GM18867 (cell line): ENCODE results near the gene IFT52.

Experiments used
- ATAC-seq: cut with Tn5 transposase; IDR thresholded peaks from one replicate; pipeline ENCODE4 v1.9.1; 2021; ENCODE audit warnings: mild to moderate bottlenecking, moderate library complexity; ENCODE audit not compliant: unreplicated experiment

IFT52 gene

GRCh38 chr20:43689165-43689564, 98.4 kb downstream of the IFT52 start:
- ATAC-seq: no peak

- no peak for ATAC-seq
These were observed 100.3 kb downstream of the IFT52 start for GRCh38 chr20:43690943-43691598.

GRCh38 chr20:43691928-43692524, 101.3 kb downstream of the IFT52 start:
- ATAC-seq: peak; percentile 61

- no peak for ATAC-seq
These were observed 104.0 kb downstream of the IFT52 start for GRCh38 chr20:43694763-43695162.

- no peak for ATAC-seq
These were observed 104.8 kb downstream of the IFT52 start for GRCh38 chr20:43695571-43695970.
